ENCODE results near the gene KRTAP19-3. TPM values are rescaled to one million over a fixed set of nuclear protein-coding genes. Genes with fewer than 3 reads are reported as not detected.

KRTAP19-3 gene
- total and polyA plus RNA-seq, 8 donors: not detected

DNA sequence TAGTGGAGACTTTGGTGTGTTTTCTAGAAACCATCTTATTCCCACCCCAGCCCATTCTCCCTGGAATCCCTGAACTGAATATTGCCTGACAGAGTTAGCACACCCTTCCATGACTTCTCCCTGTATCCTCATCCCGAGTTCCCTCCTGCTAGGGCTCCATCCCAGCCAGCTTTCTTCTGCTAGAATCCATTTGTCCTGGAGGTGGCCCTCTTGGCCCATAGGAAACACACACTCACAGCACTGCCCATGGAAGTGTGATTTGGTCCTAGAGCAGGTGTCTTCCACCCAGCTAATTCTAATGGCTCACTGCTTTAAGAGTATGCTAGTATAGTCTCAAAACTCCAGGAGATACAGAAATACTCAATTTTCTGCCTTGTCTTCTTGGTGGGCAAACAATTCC lies 47.6 kb downstream of the KRTAP19-3 start:
- Histone ChIP-seq H3K27ac (no peak overlapping the region), H3K36me3 (no peaks in the 10 kb centered on the region), H3K4me1 (no peaks in the 10 kb centered on the region), H3K27me3 (no peaks in the 10 kb centered on the region), H3K9me3 (no peaks in the 10 kb centered on the region), H3K4me3 (no peak overlapping the region)
- no peak for TF ChIP-seq EP300 (IDR thresholded peaks at IDR 0.05)
- no peak for TF ChIP-seq POLR2A (IDR thresholded peaks at IDR 0.05)
- TF ChIP-seq, protein P1, sequence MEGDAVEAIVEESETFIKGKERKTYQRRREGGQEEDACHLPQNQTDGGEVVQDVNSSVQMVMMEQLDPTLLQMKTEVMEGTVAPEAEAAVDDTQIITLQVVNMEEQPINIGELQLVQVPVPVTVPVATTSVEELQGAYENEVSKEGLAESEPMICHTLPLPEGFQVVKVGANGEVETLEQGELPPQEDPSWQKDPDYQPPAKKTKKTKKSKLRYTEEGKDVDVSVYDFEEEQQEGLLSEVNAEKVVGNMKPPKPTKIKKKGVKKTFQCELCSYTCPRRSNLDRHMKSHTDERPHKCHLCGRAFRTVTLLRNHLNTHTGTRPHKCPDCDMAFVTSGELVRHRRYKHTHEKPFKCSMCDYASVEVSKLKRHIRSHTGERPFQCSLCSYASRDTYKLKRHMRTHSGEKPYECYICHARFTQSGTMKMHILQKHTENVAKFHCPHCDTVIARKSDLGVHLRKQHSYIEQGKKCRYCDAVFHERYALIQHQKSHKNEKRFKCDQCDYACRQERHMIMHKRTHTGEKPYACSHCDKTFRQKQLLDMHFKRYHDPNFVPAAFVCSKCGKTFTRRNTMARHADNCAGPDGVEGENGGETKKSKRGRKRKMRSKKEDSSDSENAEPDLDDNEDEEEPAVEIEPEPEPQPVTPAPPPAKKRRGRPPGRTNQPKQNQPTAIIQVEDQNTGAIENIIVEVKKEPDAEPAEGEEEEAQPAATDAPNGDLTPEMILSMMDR (IDR thresholded peaks at IDR 0.05): no peak
- no peak for TF ChIP-seq POLR2AphosphoS5 (IDR thresholded peaks at IDR 0.05)
- WGBS, 5 donors: 27 to 66% (median 47%) methylated on average over 1 of the region's 1 CpG
- intact Hi-C loops (cut with DNase I; ENCODE audit: low total_unique reads): no loop called here
- no peak for DNase-seq

DNA sequence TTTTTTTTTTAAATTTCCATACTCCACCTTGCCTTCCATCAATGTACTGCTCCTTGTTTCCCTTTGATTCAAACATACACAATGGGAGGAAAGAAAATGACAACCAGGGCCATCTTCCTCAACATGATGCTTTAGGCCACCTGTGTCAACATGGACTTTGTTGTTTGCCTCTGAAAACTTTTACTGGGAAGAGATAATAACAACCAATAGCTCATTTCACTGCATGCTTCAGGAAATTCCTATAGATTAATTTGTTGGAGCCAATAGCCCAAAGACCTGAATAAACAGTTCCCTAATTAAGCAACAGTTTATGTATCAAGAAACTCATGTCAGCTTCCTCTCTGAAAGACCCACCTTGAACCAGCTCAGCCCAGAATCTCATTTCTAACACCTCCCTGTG lies 48.6 kb downstream of the KRTAP19-3 start:
- DNase-seq: no peak
- no peak overlapping the region for H3K27ac ChIP-seq
- H3K9me3 ChIP-seq: no peaks in the 10 kb centered on the region
- no peak overlapping the region for H3K4me3 ChIP-seq
- TF ChIP-seq POLR2A (IDR thresholded peaks at IDR 0.05): no peak
- no peak for TF ChIP-seq POLR2AphosphoS5 (IDR thresholded peaks at IDR 0.05)
- TF ChIP-seq, protein P1 (IDR thresholded peaks at IDR 0.05): no peak
- TF ChIP-seq EP300 (IDR thresholded peaks at IDR 0.05): no peak
- no peaks in the 10 kb centered on the region for H3K36me3 ChIP-seq
- H3K27me3 ChIP-seq: no peaks in the 10 kb centered on the region
- H3K4me1 ChIP-seq: no peaks in the 10 kb centered on the region
- intact Hi-C loops (cut with DNase I; ENCODE audit: low total_unique reads): no loop called here

Small RNAs within 50 kb of the gene (small RNA-seq; reads per million reads assigned to genes)
- gene AP000567.1: 0 reads per million in 4 donors
- 0 reads per million in 4 donors for gene KRTAP19-10P
- 0 reads per million in 4 donors for gene KRTAP19-11P
- 0 reads per million in 4 donors for gene KRTAP19-9P

Other genes starting within 250 kb of the KRTAP19-3 start
- gene KRTAP24-1, start 209.1 kb downstream of the KRTAP19-3 start, total RNA-seq: not detected
- not detected for gene KRTAP24-1, start 209.1 kb downstream of the KRTAP19-3 start, polyA plus RNA-seq
- not detected for gene KRTAP25-1, start 202.5 kb downstream of the KRTAP19-3 start, total RNA-seq
- not detected for gene KRTAP25-1, start 202.5 kb downstream of the KRTAP19-3 start, polyA plus RNA-seq
- gene KRTAP26-1, start 171.7 kb downstream of the KRTAP19-3 start, total RNA-seq: not detected
- gene KRTAP26-1, start 171.7 kb downstream of the KRTAP19-3 start, polyA plus RNA-seq: not detected
- gene KRTAP27-1, start 154.3 kb downstream of the KRTAP19-3 start, total RNA-seq: not detected
- not detected for gene KRTAP27-1, start 154.3 kb downstream of the KRTAP19-3 start, polyA plus RNA-seq
- not detected for gene KRTAP23-1, start 143.4 kb downstream of the KRTAP19-3 start, total RNA-seq
- not detected for gene KRTAP23-1, start 143.4 kb downstream of the KRTAP19-3 start, polyA plus RNA-seq
- gene KRTAP13-2, start 119.7 kb downstream of the KRTAP19-3 start, total RNA-seq: not detected
- not detected for gene KRTAP13-2, start 119.7 kb downstream of the KRTAP19-3 start, polyA plus RNA-seq
- gene KRTAP13-1, start 96.0 kb downstream of the KRTAP19-3 start, total RNA-seq: not detected
- not detected for gene KRTAP13-1, start 96.0 kb downstream of the KRTAP19-3 start, polyA plus RNA-seq
- gene KRTAP13-3, start 66.1 kb downstream of the KRTAP19-3 start, total RNA-seq: not detected
- not detected for gene KRTAP13-3, start 66.1 kb downstream of the KRTAP19-3 start, polyA plus RNA-seq
- not detected for gene KRTAP13-4, start 61.8 kb downstream of the KRTAP19-3 start, total RNA-seq
- not detected for gene KRTAP13-4, start 61.8 kb downstream of the KRTAP19-3 start, polyA plus RNA-seq
- gene KRTAP15-1, start 51.7 kb downstream of the KRTAP19-3 start, total RNA-seq: not detected
- gene KRTAP15-1, start 51.7 kb downstream of the KRTAP19-3 start, polyA plus RNA-seq: not detected
- gene KRTAP19-1, start 11.6 kb downstream of the KRTAP19-3 start, total RNA-seq: not detected
- not detected for gene KRTAP19-1, start 11.6 kb downstream of the KRTAP19-3 start, polyA plus RNA-seq
- gene KRTAP19-2, start 4.6 kb downstream of the KRTAP19-3 start, total RNA-seq: not detected
- gene KRTAP19-2, start 4.6 kb downstream of the KRTAP19-3 start, polyA plus RNA-seq: not detected
- not detected for gene KRTAP19-4, start 5.2 kb upstream of the KRTAP19-3 start, total RNA-seq
- gene KRTAP19-4, start 5.2 kb upstream of the KRTAP19-3 start, polyA plus RNA-seq: not detected
- gene KRTAP19-5, start 10.1 kb upstream of the KRTAP19-3 start, total RNA-seq: not detected
- not detected for gene KRTAP19-5, start 10.1 kb upstream of the KRTAP19-3 start, polyA plus RNA-seq
- gene KRTAP19-6, start 49.9 kb upstream of the KRTAP19-3 start, total RNA-seq: not detected
- not detected for gene KRTAP19-6, start 49.9 kb upstream of the KRTAP19-3 start, polyA plus RNA-seq
- gene KRTAP19-7, start 69.3 kb upstream of the KRTAP19-3 start, total RNA-seq: not detected
- not detected for gene KRTAP19-7, start 69.3 kb upstream of the KRTAP19-3 start, polyA plus RNA-seq
- gene KRTAP22-2, start 98.4 kb upstream of the KRTAP19-3 start, total RNA-seq: not detected
- gene KRTAP22-2, start 98.4 kb upstream of the KRTAP19-3 start, polyA plus RNA-seq: not detected
- gene KRTAP6-3, start 100.4 kb upstream of the KRTAP19-3 start, total RNA-seq: not detected
- not detected for gene KRTAP6-3, start 100.4 kb upstream of the KRTAP19-3 start, polyA plus RNA-seq
- not detected for gene KRTAP6-2, start 106.9 kb upstream of the KRTAP19-3 start, total RNA-seq
- gene KRTAP6-2, start 106.9 kb upstream of the KRTAP19-3 start, polyA plus RNA-seq: not detected
- not detected for gene KRTAP22-1, start 109.1 kb upstream of the KRTAP19-3 start, total RNA-seq
- not detected for gene KRTAP22-1, start 109.1 kb upstream of the KRTAP19-3 start, polyA plus RNA-seq
- gene KRTAP6-1, start 121.9 kb upstream of the KRTAP19-3 start, total RNA-seq: not detected
- gene KRTAP6-1, start 121.9 kb upstream of the KRTAP19-3 start, polyA plus RNA-seq: not detected
- not detected for gene KRTAP20-1, start 124.4 kb upstream of the KRTAP19-3 start, total RNA-seq
- not detected for gene KRTAP20-1, start 124.4 kb upstream of the KRTAP19-3 start, polyA plus RNA-seq
- not detected for gene KRTAP20-4, start 128.6 kb upstream of the KRTAP19-3 start, total RNA-seq
- gene KRTAP20-4, start 128.6 kb upstream of the KRTAP19-3 start, polyA plus RNA-seq: not detected
- not detected for gene KRTAP20-2, start 143.2 kb upstream of the KRTAP19-3 start, total RNA-seq
- gene KRTAP20-2, start 143.2 kb upstream of the KRTAP19-3 start, polyA plus RNA-seq: not detected
- not detected for gene KRTAP20-3, start 150.9 kb upstream of the KRTAP19-3 start, total RNA-seq
- not detected for gene KRTAP20-3, start 150.9 kb upstream of the KRTAP19-3 start, polyA plus RNA-seq
- gene KRTAP21-3, start 226.8 kb upstream of the KRTAP19-3 start, total RNA-seq: not detected
- not detected for gene KRTAP21-3, start 226.8 kb upstream of the KRTAP19-3 start, polyA plus RNA-seq